Measurements from ENCODE around the gene U2SURP.
A peak's percentile ranks its signal among the peaks of the same experiment; 100 is the strongest.

Gene U2SURP

GRCh38 chr3:143001369-143002082 is at the start of gene U2SURP:
Gene U2SURP, plus strand, starts transcription at chr3:143001570. Its CDS starts 59 bp downstream, at chr3:143001629.
- DNase-seq (ENCODE audit: low read depth) = peak; percentile 95

GRCh38 chr3:142951794-142952193 is 49.6 kb upstream of the U2SURP start:
- DNase-seq (ENCODE audit: low read depth) = no peak

GRCh38 chr3:142952272-142953193 is 48.8 kb upstream of the U2SURP start:
- no peak for DNase-seq (ENCODE audit: low read depth)

GRCh38 chr3:142953443-142953842 is 47.9 kb upstream of the U2SURP start:
- DNase-seq (ENCODE audit: low read depth) = no peak

GRCh38 chr3:142958707-142959106 is 42.7 kb upstream of the U2SURP start:
- peak; percentile 32 for DNase-seq (ENCODE audit: low read depth)

GRCh38 chr3:142960322-142960850 is 41.0 kb upstream of the U2SURP start:
- DNase-seq (ENCODE audit: low read depth) = no peak

- no peak for DNase-seq (ENCODE audit: low read depth)
These were observed 39.8 kb upstream of the U2SURP start for GRCh38 chr3:142961539-142961938.

GRCh38 chr3:142962175-142962519 is 39.2 kb upstream of the U2SURP start:
- DNase-seq (ENCODE audit: low read depth) = no peak

GRCh38 chr3:142962520-142963233 is 38.7 kb upstream of the U2SURP start:
- no peak for DNase-seq (ENCODE audit: low read depth)

- no peak for DNase-seq (ENCODE audit: low read depth)
These were observed 38.2 kb upstream of the U2SURP start for GRCh38 chr3:142963234-142963515.

- DNase-seq (ENCODE audit: low read depth) = no peak
These were observed 37.6 kb upstream of the U2SURP start, which contains the start of gene PAQR9 for GRCh38 chr3:142963516-142964448. Gene PAQR9, minus strand, starts transcription at chr3:142963674. Its CDS starts 338 bp downstream, at chr3:142963336.

GRCh38 chr3:142965581-142965980 is 35.8 kb upstream of the U2SURP start:
- no peak for DNase-seq (ENCODE audit: low read depth)

GRCh38 chr3:142966808-142967207 is 34.6 kb upstream of the U2SURP start:
- no peak for DNase-seq (ENCODE audit: low read depth)

- no peak for DNase-seq (ENCODE audit: low read depth)
These were observed 32.9 kb upstream of the U2SURP start for GRCh38 chr3:142968319-142969025.

GRCh38 chr3:142971431-142971830 is 29.9 kb upstream of the U2SURP start:
- DNase-seq (ENCODE audit: low read depth) = no peak

GRCh38 chr3:142972092-142972753 is 29.1 kb upstream of the U2SURP start:
- DNase-seq (ENCODE audit: low read depth) = no peak

GRCh38 chr3:142973217-142974009 is 28.0 kb upstream of the U2SURP start:
- no peak for DNase-seq (ENCODE audit: low read depth)

- no peak for DNase-seq (ENCODE audit: low read depth)
These were observed 25.9 kb upstream of the U2SURP start for GRCh38 chr3:142975316-142975995.
